GM13977 (cell line): ENCODE results near the gene NPAS3.

Experiments used
- DNase-seq: peaks from one replicate; pipeline ENCODE4 v3.0.0; 2012; ENCODE audit warnings: low spot score
- CTCF ChIP-seq: IDR thresholded peaks from 2 replicates; pipeline ENCODE4 v1.5.1; 2012; ENCODE audit warnings: mild to moderate bottlenecking, control low read depth; ENCODE audit not compliant: insufficient read depth; ENCODE audit errors: extremely low read depth, missing control alignments
- in situ Hi-C: fragments of 300-500 bp; cut with MboI; formaldehyde crosslinking; loops from one replicate; pipeline ENCODE4 v1.12.0; 2022; ENCODE audit warnings: low sequenced_read_pairs, low pct_unique_long_range_greater_than_20kb, mixed read lengths, inconsistent platforms; ENCODE audit not compliant: unreplicated experiment

NPAS3 gene

GRCh38 chr14:33454707-33455106 lies 516.0 kb downstream of the NPAS3 start:
- no peak for DNase-seq
- in situ Hi-C loops, result no loop called here
- TF ChIP-seq CTCF, result no peak

GRCh38 chr14:33455654-33456345 lies 517.1 kb downstream of the NPAS3 start:
- in situ Hi-C loops, result no loop called here
- DNase-seq, result no peak
- no peak for TF ChIP-seq CTCF

GRCh38 chr14:33457021-33457420 lies 518.3 kb downstream of the NPAS3 start:
- no peak for DNase-seq
- in situ Hi-C loops, result no loop called here
- no peak for TF ChIP-seq CTCF

- TF ChIP-seq CTCF, result no peak
- DNase-seq, result no peak
- in situ Hi-C loops, result no loop called here
These were observed 518.9 kb downstream of the NPAS3 start for GRCh38 chr14:33457617-33458016.

GRCh38 chr14:33460164-33460563 lies 521.5 kb downstream of the NPAS3 start:
- no peak for DNase-seq
- in situ Hi-C loops, result no loop called here
- no peak for TF ChIP-seq CTCF

- TF ChIP-seq CTCF, result no peak
- no peak for DNase-seq
- in situ Hi-C loops, result no loop called here
These were observed 522.4 kb downstream of the NPAS3 start for GRCh38 chr14:33461036-33461435.
